Endothelial cell (in vitro differentiated cells): Measurements from ENCODE around the gene AP2A2. TPM values are rescaled to one million over a fixed set of nuclear protein-coding genes. Genes with fewer than 3 reads are reported as not detected.

Source experiments
- DNase-seq: peaks from one replicate; pipeline ENCODE4 v3.0.0; 2021; ENCODE audit warnings: low spot score
- H3K27ac Mint-ChIP-seq: one replicate; pipeline ENCODE4 v1.8.0; 2021; ENCODE audit warnings: mixed read lengths, inconsistent platforms; ENCODE audit not compliant: unreplicated experiment
- H3K27me3 Mint-ChIP-seq: one replicate; pipeline ENCODE4 v1.8.0; 2021; ENCODE audit warnings: mild to moderate bottlenecking, moderate library complexity, mixed read lengths, inconsistent platforms; ENCODE audit not compliant: unreplicated experiment
- H3K36me3 Mint-ChIP-seq: one replicate; pipeline ENCODE4 v1.8.0; 2021; ENCODE audit warnings: mild to moderate bottlenecking, low read depth, mixed read lengths, inconsistent platforms; ENCODE audit not compliant: unreplicated experiment
- H3K4me1 Mint-ChIP-seq: one replicate; pipeline ENCODE4 v1.8.0; 2021; ENCODE audit warnings: mild to moderate bottlenecking, mixed read lengths, inconsistent platforms; ENCODE audit not compliant: unreplicated experiment
- H3K4me3 Mint-ChIP-seq: one replicate; pipeline ENCODE4 v1.8.0; 2021; ENCODE audit warnings: mild to moderate bottlenecking, mixed read lengths, inconsistent platforms; ENCODE audit not compliant: unreplicated experiment
- H3K9me3 Mint-ChIP-seq: one replicate; pipeline ENCODE4 v1.8.0; 2021; ENCODE audit warnings: mixed read lengths, inconsistent platforms; ENCODE audit not compliant: unreplicated experiment
- CTCF ChIP-seq: fragments of 200-600 bp; sonication (generic); IDR thresholded peaks from one replicate; pipeline ENCODE4 v1.5.0; 2021; ENCODE audit warnings: antibody characterized with exemption; ENCODE audit not compliant: unreplicated experiment
- total RNA-seq: library from RNA; stranded (reverse); fragmentation: NEBNext Ultra II Directional; extraction: Animal tissue kit (Norgen Biotek cat#: 25700); gene quantifications from one replicate; pipeline ENCODE4 v1.2.1, GENCODE V29; 2021; ENCODE audit not compliant: unreplicated experiment

The AP2A2 gene
- total RNA-seq, 1 donor from 2014 or later, result 287 TPM

DNA sequence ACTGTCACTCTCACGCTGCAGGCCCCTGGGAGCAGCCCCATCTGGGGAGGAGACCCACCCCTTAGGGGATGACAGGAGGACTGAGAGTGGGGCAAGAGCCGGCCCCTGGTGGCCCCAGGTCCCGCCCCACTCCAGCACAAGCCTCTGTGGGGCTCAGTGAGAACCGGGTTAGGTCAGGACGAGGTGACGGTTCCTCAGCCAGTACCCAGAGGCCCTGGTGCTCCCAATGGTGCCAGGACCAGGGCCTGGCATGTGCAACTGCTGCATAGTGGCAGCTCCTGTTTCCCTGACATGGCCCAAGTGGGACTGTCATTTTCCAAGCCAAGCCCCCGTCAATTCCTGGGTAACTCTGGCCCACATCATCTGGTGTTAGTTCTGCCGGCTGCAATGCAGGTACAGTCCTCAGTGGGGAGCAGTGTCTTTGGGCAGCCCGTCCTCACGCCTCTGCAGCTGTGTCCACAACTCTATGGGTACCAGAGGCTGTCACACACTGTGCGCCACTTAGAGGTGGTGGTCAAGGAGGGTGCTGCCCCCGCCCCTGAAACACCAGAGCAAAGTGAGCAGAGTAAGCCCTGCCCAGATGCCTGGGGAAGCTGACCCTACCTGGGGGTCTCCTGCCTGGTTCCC, 31.0 kb upstream of the AP2A2 start:
- no peak for DNase-seq
- Mint-ChIP-seq H3K4me3 (no peak overlapping the region), H3K9me3 (no peaks in the 10 kb centered on the region), H3K27me3 (peaks cover 10% of the 10 kb centered on the region), H3K4me1 (peaks cover 2% of the 10 kb centered on the region), H3K36me3 (no peaks in the 10 kb centered on the region), H3K27ac (no peak overlapping the region)
- TF ChIP-seq CTCF, result no peak

DNA sequence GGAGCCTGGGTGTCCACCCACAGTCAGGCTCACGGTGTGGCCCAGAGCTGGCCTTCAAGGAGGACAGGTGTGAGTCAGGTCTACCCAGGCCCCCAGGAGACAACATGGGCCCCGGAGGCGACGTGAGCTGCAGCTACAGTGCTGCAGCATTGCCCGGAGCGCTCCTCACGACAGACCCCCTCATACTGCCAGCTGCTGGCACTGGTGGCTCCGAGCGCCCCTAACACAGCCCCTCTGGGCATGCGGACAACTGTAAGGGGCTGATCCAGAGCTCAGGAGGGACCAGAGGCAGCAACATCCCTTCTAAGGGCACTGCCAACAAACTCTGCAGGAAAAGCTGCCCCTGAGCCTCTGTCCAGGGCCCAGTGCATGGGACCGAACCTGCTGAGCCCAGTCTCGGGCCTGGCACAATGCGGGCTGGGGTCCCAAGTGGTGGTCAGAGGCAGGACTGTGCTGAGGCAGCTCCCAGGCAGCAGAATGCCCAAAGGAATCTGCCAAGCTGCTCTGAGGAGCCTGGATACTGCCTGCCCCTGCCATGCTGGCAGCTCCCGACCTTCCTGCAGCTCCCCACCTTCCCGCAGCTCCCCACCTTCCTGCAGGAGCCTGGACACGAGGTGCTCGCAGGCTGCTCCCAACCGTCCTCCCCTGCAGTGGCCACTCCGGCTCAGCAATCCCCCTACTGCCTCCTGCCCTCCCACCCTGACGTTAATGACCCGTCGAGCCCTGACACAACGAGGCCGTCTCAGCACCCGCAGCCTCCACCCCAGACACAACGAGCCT, 30.1 kb upstream of the AP2A2 start:
- Mint-ChIP-seq H3K4me1 (peaks cover 2% of the 10 kb centered on the region), H3K4me3 (no peak overlapping the region), H3K27ac (no peak overlapping the region), H3K36me3 (no peaks in the 10 kb centered on the region), H3K9me3 (no peaks in the 10 kb centered on the region), H3K27me3 (peaks cover 8% of the 10 kb centered on the region)
- no peak for TF ChIP-seq CTCF
- DNase-seq, result no peak

DNA sequence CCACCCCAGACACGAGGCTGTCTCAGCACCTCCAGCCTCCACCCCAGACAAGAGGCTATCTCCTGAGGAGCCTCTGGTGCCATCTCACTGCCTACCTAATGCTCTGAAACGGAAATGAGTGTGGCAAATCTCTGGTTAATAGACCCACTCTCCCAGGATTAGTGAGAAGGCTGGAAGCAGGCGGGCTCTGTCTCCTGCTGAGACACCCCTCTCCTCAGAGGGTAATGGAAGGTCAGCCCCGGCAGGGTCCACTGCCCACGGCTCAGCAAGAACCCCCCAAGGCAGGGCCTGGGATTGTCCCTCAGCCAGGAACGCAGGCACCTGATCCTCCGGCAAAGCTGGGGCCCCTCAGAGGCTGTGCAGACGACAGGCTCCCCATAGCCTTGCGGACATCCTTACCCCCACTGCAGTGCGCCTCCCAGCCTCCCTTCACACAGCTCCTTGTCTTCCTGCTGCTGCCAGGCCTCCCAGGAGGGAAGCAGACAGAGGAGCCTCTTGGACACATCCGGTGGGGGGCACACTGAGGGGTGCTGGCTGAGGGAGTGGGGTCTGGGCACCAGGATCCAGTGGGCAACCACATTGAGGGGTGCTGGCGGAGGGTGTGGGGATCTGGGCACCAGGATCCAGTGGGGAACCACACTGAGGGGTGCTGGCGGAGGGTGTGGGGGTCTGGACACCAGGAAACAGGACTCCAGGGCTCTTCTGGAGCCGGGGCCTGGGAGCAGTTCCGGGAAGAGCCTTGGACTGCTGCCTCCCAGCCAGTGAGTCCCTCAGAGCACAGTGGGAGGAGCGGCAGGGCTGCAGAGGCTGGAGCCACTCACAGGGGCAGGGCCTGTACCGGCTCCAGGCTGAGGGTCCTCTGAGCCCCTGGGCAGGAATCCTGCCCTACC, 28.2 kb upstream of the AP2A2 start:
- Mint-ChIP-seq H3K27me3 (peaks cover 7% of the 10 kb centered on the region), H3K4me1 (no peaks in the 10 kb centered on the region)

DNA sequence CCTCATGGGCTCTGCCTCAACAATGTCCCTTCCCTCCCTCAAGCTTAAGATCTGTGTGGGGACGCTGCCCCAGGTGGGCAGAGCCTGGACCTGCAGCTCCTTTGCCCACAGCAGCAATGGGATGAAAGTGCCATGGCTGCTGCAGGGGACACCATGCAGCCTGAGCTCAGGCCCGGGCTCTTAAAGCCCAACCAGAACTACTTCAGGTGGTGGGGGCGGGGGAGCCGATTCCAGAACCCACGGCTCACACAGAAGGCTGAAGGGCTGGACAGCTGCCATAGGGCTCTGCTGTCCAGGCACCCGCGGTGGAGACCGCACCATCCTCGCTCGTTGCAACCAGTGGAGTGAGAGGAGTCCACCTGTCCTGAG, 27.5 kb upstream of the AP2A2 start:
- H3K9me3 Mint-ChIP-seq, result no peaks in the 10 kb centered on the region
- peaks cover 15% of the 10 kb centered on the region for H3K36me3 Mint-ChIP-seq
- no peak for DNase-seq
- H3K4me3 Mint-ChIP-seq, result no peak overlapping the region
- H3K27ac Mint-ChIP-seq, result no peak overlapping the region
- peaks cover 7% of the 10 kb centered on the region for H3K27me3 Mint-ChIP-seq
- H3K4me1 Mint-ChIP-seq, result no peaks in the 10 kb centered on the region
- TF ChIP-seq CTCF, result no peak

More for the DNA sequence above, 28.2 kb upstream of the AP2A2 start:
- no peak for DNase-seq
- Mint-ChIP-seq H3K36me3 (peaks cover 9% of the 10 kb centered on the region), H3K27ac (no peak overlapping the region), H3K9me3 (no peaks in the 10 kb centered on the region), H3K4me3 (no peak overlapping the region)
- TF ChIP-seq CTCF, result no peak
